ENCODE data around the gene RHEBL1.

The RHEBL1 gene

GRCh38 chr12:49054524-49054923 is 15.3 kb downstream of the RHEBL1 start:
- no peak for DNase-seq (ENCODE audit: low spot score)

GRCh38 chr12:49054096-49054495 is 15.7 kb downstream of the RHEBL1 start:
- DNase-seq (ENCODE audit: low spot score) = no peak

- DNase-seq (ENCODE audit: low spot score) = no peak
These were observed 17.1 kb downstream of the RHEBL1 start for GRCh38 chr12:49052451-49053208.

GRCh38 chr12:49051777-49052438 is 17.9 kb downstream of the RHEBL1 start:
- DNase-seq (ENCODE audit: low spot score) = no peak

GRCh38 chr12:49051373-49051764 is 18.4 kb downstream of the RHEBL1 start:
- no peak for DNase-seq (ENCODE audit: low spot score)

GRCh38 chr12:49050507-49051372 is 19.0 kb downstream of the RHEBL1 start:
- no peak for DNase-seq (ENCODE audit: low spot score)

GRCh38 chr12:49049566-49050224 is 20.1 kb downstream of the RHEBL1 start:
- no peak for DNase-seq (ENCODE audit: low spot score)

GRCh38 chr12:49048953-49049352 is 20.8 kb downstream of the RHEBL1 start:
- no peak for DNase-seq (ENCODE audit: low spot score)

GRCh38 chr12:49046129-49046895 is 23.5 kb downstream of the RHEBL1 start:
- no peak for DNase-seq (ENCODE audit: low spot score)

- no peak for DNase-seq (ENCODE audit: low spot score)
These were observed 25.1 kb downstream of the RHEBL1 start for GRCh38 chr12:49044660-49045059.

GRCh38 chr12:49043856-49044258 is 25.9 kb downstream of the RHEBL1 start:
- DNase-seq (ENCODE audit: low spot score) = no peak

- DNase-seq (ENCODE audit: low spot score) = no peak
These were observed 26.5 kb downstream of the RHEBL1 start for GRCh38 chr12:49043241-49043640.

- no peak for DNase-seq (ENCODE audit: low spot score)
These were observed 27.8 kb downstream of the RHEBL1 start for GRCh38 chr12:49041881-49042484.

GRCh38 chr12:49041036-49041880 is 28.5 kb downstream of the RHEBL1 start:
- no peak for DNase-seq (ENCODE audit: low spot score)

GRCh38 chr12:49040364-49040855 is 29.4 kb downstream of the RHEBL1 start:
- no peak for DNase-seq (ENCODE audit: low spot score)

- no peak for DNase-seq (ENCODE audit: low spot score)
These were observed 30.1 kb downstream of the RHEBL1 start for GRCh38 chr12:49039421-49040363.

GRCh38 chr12:49038291-49038955 is 31.4 kb downstream of the RHEBL1 start:
- DNase-seq (ENCODE audit: low spot score) = no peak

- DNase-seq (ENCODE audit: low spot score) = no peak
These were observed 31.9 kb downstream of the RHEBL1 start for GRCh38 chr12:49037947-49038237.

All from pons (tissue), 1 donor.